Measurements from ENCODE around the gene TGFB1I1.
"Not testable (repeated sequence)": the region's sequence is repeated elsewhere in the genome, so short reads cannot be mapped to it uniquely, and the experiment has no call there.

The TGFB1I1 gene

DNA sequence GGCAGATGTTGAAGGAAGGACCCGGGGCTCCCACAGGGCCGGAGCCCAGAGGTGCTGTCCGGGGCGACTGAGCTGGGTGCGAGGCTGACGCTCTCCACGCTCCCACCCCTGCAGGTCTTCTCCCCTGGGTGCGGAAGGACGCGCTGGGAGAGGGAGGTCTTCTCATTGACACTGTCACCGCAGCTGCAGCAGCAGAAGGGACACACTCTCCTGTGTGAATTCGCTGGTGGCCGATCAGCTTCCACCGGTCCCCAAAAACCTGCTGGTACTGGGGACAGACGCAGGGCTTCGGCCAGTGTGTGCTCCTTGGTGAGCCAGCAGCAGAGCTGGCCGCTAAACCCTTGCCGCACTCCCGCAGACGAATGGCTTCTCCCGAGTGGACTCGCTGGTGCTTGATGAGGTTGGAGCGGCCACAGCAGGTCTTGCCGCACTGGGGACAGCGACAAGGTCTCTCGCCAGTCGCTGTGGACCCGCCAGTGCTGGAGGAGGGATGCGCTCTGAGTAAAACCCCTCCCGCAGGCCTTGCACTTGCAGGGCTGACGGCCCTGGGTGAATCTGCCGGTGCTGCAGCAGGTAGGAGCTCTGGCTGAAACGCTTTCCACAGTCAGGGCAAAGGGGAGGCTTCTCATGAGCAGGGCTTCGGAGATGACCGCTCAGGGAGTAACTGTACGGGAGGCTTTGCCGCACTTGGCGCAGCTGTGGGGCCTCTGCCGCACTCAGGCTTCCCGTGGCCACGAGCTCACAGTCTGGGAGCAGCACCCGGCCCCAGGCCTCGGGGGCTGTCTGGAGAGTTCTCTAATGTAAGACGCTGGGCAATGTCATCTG lies 35.5 kb upstream of the TGFB1I1 start:
- ChIA-PET CTCF (interaction anchor here (0.9 kb wide), 1 partner anchor 12 kb away, joined by 3 read pairs; no protein-coding TSS in a partner anchor), POLR2A (interaction anchor here (0.5 kb wide), 1 partner anchor 227 kb away, joined by 6 read pairs; no protein-coding TSS in a partner anchor)
- TF ChIP-seq, protein P1, sequence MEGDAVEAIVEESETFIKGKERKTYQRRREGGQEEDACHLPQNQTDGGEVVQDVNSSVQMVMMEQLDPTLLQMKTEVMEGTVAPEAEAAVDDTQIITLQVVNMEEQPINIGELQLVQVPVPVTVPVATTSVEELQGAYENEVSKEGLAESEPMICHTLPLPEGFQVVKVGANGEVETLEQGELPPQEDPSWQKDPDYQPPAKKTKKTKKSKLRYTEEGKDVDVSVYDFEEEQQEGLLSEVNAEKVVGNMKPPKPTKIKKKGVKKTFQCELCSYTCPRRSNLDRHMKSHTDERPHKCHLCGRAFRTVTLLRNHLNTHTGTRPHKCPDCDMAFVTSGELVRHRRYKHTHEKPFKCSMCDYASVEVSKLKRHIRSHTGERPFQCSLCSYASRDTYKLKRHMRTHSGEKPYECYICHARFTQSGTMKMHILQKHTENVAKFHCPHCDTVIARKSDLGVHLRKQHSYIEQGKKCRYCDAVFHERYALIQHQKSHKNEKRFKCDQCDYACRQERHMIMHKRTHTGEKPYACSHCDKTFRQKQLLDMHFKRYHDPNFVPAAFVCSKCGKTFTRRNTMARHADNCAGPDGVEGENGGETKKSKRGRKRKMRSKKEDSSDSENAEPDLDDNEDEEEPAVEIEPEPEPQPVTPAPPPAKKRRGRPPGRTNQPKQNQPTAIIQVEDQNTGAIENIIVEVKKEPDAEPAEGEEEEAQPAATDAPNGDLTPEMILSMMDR (IDR thresholded peaks at IDR 0.05; ENCODE audit: control extremely low read depth, extremely low read depth, low read depth, missing control alignments), result no peak
- no peak for DNase-seq (ENCODE audit: extremely low spot score)

DNA sequence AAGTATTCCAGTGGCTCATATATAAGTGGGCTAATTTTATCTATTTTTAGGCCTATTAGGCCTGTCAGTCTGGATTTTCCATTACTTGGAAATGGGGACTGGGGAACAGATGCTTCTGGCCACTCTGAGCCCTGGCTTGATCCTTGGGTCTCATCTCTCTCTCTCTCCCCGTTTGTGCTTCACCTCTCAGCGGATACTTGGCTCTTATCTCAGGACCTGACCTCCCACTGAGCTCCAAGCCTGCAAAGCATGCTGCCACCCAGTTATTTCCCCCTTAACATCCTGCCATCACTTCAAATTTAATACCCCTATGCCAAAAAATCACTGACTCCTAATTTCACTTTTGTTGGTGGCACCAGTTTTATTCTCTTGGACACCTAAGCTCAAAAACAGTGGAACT lies 33.5 kb upstream of the TGFB1I1 start:
- ChIA-PET POLR2A (interaction anchor here (1.1 kb wide), 1 partner anchor 258 kb away, joined by 7 read pairs; the partner anchor contains the start of gene FUS), CTCF (interaction anchor here (3.1 to 8.2 kb wide), 2 partner anchors 8 to 20 kb away, joined by 10 to 105 read pairs; partner anchors contain the start of gene ARMC5)
- TF ChIP-seq, protein P1 (IDR thresholded peaks at IDR 0.05; ENCODE audit: control extremely low read depth, extremely low read depth, low read depth, missing control alignments), result no peak

DNA sequence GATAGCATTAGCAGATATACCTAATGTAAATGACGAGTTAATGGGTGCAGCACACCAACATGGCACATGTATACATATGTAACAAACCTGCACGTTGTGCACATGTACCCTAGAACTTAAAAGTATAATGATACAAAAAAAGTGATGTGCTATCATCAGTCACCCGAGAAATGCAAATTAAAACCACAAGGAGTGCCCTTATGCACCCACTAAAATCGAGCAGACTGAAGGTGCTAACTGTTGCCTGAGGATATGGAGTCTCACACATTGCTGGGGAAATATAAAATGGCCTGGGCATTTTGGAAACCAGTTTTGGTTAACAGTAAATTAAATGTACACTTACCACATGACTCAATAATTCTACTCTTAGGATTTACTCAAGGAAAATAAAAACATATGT lies 32.9 kb upstream of the TGFB1I1 start:
- ChIA-PET POLR2A (interaction anchor here (1.1 kb wide), 1 partner anchor 259 kb away, joined by 7 read pairs; the partner anchor contains the start of gene FUS), CTCF (interaction anchor here (2.6 to 8.2 kb wide), 3 partner anchors 9 to 56 kb away, joined by 8 to 105 read pairs (median 10); partner anchors contain the start of gene ARMC5)
- DNase-seq (ENCODE audit: extremely low spot score), result not testable (repeated sequence)

More for the DNA sequence above, 33.5 kb upstream of the TGFB1I1 start:
- no peak for DNase-seq (ENCODE audit: extremely low spot score)

DNA sequence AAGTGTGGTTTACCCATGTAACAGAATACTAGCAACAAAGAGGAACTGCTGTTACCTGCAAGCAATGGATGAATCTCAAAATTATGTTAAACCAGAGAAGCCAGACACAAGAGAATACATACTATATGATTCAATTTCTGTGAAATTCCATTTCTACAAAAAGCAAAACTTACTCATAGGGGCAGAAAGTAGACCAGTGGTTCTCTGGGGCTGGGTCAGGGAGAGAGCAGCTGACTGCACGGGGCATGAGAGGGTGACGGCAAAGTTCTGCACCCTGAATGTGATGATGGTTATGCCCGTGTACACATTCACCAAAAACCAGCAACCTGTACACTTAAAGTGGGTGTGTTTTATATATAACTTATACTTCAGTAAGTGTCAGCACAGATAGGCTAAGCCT lies 32.4 kb upstream of the TGFB1I1 start:
- TF ChIP-seq, protein P1 (IDR thresholded peaks at IDR 0.05; ENCODE audit: control extremely low read depth, extremely low read depth, low read depth, missing control alignments), result no peak
- DNase-seq (ENCODE audit: extremely low spot score), result no peak
- ChIA-PET CTCF (interaction anchor here (2.1 to 8.2 kb wide), 4 partner anchors 9 to 455 kb away, joined by 6 to 105 read pairs (median 9); partner anchors contain the start of genes ARMC5 and HSD3B7), POLR2A (interaction anchor here (0.9 kb wide), 1 partner anchor 256 kb away, joined by 3 read pairs; no protein-coding TSS in a partner anchor)

DNA sequence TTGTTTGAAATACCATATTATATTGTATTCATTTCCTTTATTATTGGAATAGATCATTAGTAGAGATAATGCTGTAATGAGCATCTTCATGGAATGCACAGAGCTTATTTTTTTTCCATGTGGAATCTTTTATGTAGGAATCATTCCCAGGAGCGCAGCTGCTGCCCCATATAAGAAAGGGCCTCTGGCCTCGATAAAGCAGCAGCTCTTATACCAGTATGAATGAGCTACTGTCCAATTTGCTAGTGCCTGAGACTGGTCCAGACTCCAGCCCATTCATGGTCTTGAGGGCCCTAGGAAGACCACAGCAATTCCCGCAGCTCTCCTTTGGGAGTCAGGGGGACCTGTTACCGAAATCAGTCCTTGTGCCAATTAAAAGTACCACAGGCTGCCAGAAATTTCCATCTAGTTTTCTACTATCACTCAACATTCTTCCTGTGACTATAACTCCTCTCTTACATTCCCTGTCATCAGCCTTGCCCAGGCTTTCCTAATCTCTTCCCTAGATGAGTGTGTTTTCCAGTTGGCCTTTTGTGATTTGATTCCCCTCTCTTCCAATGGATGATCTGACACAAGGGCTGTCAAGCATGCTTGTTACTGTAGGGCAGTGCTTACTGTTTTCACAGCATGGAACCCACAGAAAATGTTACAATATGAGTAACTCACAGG lies 31.3 kb upstream of the TGFB1I1 start:
- POLR2A ChIA-PET, result interaction anchor here (0.9 kb wide), 1 partner anchor 257 kb away, joined by 3 read pairs; no protein-coding TSS in a partner anchor
- TF ChIP-seq, protein P1 (IDR thresholded peaks at IDR 0.05; ENCODE audit: control extremely low read depth, extremely low read depth, low read depth, missing control alignments), result no peak
- DNase-seq (ENCODE audit: extremely low spot score), result no peak
- CTCF ChIA-PET, result interaction anchor here (0.9 to 8.2 kb wide), 8 partner anchors 10 to 456 kb away, joined by 3 to 105 read pairs (median 6); partner anchors contain the start of genes ARMC5, HSD3B7 and RUSF1

DNA sequence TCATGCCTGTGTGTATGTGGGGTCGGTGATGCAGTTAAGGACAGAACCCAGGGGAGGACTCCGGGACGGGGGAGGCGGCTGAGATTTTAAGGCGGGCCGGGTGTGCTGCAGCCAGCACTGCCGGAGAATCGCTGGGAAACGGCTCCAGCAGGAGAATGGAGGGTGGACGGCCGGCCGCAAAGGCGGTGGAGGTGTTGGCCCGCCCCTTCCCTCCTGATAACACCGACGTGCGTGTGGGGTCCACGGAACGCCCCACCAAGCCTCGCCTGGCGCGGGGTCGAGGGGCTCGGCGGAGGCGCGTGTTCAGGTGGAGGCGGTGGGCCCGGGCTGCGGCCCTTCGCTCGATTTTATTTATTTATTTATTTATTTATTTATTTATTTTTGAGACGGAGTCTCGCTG lies 30.0 kb upstream of the TGFB1I1 start:
- POLR2A ChIA-PET, result interaction anchor here (1.0 kb wide), 1 partner anchor 10 kb away, joined by 3 read pairs; no protein-coding TSS in a partner anchor
- CTCF ChIA-PET, result interaction anchor here (0.7 to 8.2 kb wide), 19 partner anchors 10 to 535 kb away, joined by 3 to 105 read pairs (median 4); partner anchors contain the start of genes ARMC5, COX6A2, HSD3B7 and PYCARD
- DNase-seq (ENCODE audit: extremely low spot score), result no peak
- TF ChIP-seq, protein P1 (IDR thresholded peaks at IDR 0.05; ENCODE audit: control extremely low read depth, extremely low read depth, low read depth, missing control alignments), result no peak

DNA sequence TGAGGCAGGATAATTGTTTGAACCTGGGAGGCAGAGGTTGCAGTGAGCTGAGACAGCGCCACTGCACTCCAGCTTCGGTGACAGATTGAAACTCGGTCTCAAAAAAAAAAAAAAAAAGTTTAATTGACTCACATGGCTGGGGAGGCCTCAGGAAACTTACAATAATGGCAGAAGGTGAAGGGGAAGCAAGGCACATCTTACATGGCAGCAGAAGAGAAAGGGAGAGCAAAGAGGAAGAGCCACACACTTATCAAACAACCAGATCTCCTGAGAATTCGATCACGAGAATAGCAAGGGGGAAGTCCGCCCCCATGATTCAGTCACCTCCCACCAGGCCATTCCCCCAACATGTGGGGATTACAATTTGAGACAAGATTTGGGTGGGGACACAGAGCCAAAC lies 26.0 kb upstream of the TGFB1I1 start:
- CTCF ChIA-PET, result interaction anchor here (3.7 to 8.2 kb wide), 2 partner anchors 13 to 462 kb away, joined by 28 to 105 read pairs; partner anchors contain the start of genes ARMC5 and HSD3B7
- DNase-seq (ENCODE audit: extremely low spot score); POLR2A ChIA-PET: not testable (repeated sequence)

All from GM10248 (cell line).